22Rv1 (cell line): ENCODE results near the gene MYLK.
A peak's percentile ranks its signal among the peaks of the same experiment; 100 is the strongest.

Source experiments
- CTCF ChIP-seq: fragments of 450-650 bp; IDR thresholded peaks from 2 replicates; pipeline ENCODE4 v1.5.1; 2017; ENCODE audit warnings: mild to moderate bottlenecking
- ZFX ChIP-seq: fragments of 450-650 bp; IDR thresholded peaks from 2 replicates; pipeline ENCODE4 v1.6.1; 2017; ENCODE audit warnings: antibody characterized with exemption, borderline replicate concordance

- TF ChIP-seq CTCF (peak; percentile 68), ZFX (no peak)
Measured at GRCh38 chr3:123876858-123877257, 7.3 kb downstream of the MYLK start.
